ENCODE results near the gene MCL1. TPM values are rescaled to one million over a fixed set of nuclear protein-coding genes. Genes with fewer than 3 reads are reported as not detected.

Gene MCL1
- total and polyA plus RNA-seq, 10 of the 15 experiments (the other 5 are each of a cell fraction or from before 2014, with no cell fraction given), result 18.1 to 148 (median 86.4) TPM

DNA sequence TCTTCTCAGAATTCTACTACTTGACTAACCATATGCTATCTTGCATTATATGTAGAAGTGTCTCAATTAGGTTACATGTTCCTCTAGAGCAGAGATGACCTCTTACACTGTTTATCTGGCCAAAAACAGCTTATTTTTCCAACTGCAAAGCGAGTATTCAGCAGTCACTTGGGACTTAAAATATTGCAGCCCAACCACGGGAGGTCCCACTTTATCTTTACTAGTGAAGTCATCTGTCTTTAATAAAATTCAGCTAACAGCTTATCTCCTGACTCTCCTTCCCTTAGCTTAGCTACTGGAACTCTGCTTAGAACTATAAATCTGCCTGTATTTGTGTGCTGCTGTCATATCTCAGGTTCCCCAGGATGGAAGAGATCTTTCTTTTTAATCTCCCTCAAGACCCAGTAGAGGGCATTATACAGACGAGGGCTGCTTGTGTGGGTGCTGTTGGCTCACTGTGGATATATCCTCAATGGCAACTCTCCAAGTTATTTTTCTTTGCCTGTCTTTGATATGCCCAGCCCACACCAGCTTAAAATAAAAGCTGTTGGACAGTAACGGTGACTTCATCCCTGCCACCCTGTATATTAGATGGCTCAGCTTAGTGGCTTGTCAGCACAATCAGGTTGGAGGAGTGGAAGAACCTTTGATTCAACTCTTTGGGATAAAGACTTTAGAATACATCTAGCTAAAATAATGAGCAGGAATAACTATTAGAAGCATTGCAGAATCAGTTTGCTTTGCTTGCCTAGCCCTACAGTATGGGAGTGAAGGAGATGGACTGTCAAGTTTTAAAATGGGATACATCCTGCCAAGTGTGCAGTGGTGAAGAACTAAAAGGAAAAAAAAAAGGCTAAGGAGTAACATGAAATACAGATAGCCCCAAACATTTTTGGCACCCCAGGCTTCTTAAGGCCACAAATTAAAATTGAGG is 40.4 kb upstream of the MCL1 start:
- Histone ChIP-seq H3K9ac (ENCODE audit: control insufficient read depth, insufficient read depth, low read length) (no peak overlapping the region), H4K20me1 (ENCODE audit: control insufficient read depth, insufficient read depth) (no peaks in the 10 kb centered on the region), H3K9me3 (replicated peaks; ENCODE audit: control insufficient read depth, insufficient read depth, low read length) (no peaks in the 10 kb centered on the region), H3K4me2 (ENCODE audit: control insufficient read depth, insufficient read depth) (no peak overlapping the region), H3K79me2 (ENCODE audit: control insufficient read depth, insufficient read depth, low read length) (peaks cover 1% of the 10 kb centered on the region), H3K36me3 (ENCODE audit: control insufficient read depth in 2 of 2, insufficient read depth in 2 of 2, low read length in 1 of 2) (peaks cover 2 to 33% of the 10 kb centered on the region in 2 experiments), H3K4me1 (ENCODE audit: control insufficient read depth, insufficient read depth, low read length) (peaks cover 28% of the 10 kb centered on the region), H3K27ac (ENCODE audit: control insufficient read depth, insufficient read depth) (peak overlapping the region; percentile 31; the same call in 1 of the 2 replicates), H3K27me3 (replicated peaks in 1 of 2; ENCODE audit: control insufficient read depth in 2 of 2, insufficient read depth in 2 of 2, low read length in 1 of 2) (no peaks in the 10 kb centered on the region), H3K4me3 (no peak overlapping the region), H2AFZ (ENCODE audit: control insufficient read depth, low read depth, low read length) (no peak overlapping the region)
- DNase-seq (ENCODE audit: low read depth, low spot score) (no peak), FAIRE-seq (no peak), ATAC-seq (peak; percentile 30; the same call in 2 of the 3 replicates)
- ChIA-PET CTCF (interaction anchor here (0.6 to 14.0 kb wide), 17 partner anchors 8 to 303 kb away, joined by 3 to 390 read pairs (median 5); partner anchors contain the start of genes ENSA, FALEC, GOLPH3L and MCL1), RAD21 (ENCODE audit: unreplicated experiment) (interaction anchor here (0.9 to 7.4 kb wide), 8 partner anchors 10 to 302 kb away, joined by 3 to 149 read pairs (median 5); partner anchors contain the start of genes ENSA and MCL1), POLR2A (interaction anchor here (0.5 to 8.7 kb wide), 8 partner anchors 9 to 222 kb away, joined by 4 to 67 read pairs (median 6); partner anchors contain the start of gene ENSA), SMC1A (ENCODE audit: uncharacterized antibody, unreplicated experiment) (interaction anchor here (0.6 to 18.8 kb wide), 12 partner anchors 8 to 364 kb away, joined by 3 to 367 read pairs (median 5); partner anchors contain the start of gene MCL1)
- WGBS (ENCODE audit: insufficient coverage, insufficient replicate concordance, low lambda C conversion rate, missing lambda C conversion rate), result 60% methylated on average over 4 of the region's 4 CpGs
- intact Hi-C loops (cut with micrococcal nuclease; ENCODE audit: unreplicated experiment), result loop anchor here (10.0 kb wide), 4 partner anchors 135 to 355 kb away; partner anchors contain the start of genes CERS2, CTSS, SETDB1 and TARS2
- TF ChIP-seq RAD21 (IDR thresholded peaks at IDR 0.05; ENCODE audit: insufficient read depth, low read depth, low read length), result peak; percentile 24; the same call in 1 of the 2 replicates
- TF ChIP-seq, protein P1, sequence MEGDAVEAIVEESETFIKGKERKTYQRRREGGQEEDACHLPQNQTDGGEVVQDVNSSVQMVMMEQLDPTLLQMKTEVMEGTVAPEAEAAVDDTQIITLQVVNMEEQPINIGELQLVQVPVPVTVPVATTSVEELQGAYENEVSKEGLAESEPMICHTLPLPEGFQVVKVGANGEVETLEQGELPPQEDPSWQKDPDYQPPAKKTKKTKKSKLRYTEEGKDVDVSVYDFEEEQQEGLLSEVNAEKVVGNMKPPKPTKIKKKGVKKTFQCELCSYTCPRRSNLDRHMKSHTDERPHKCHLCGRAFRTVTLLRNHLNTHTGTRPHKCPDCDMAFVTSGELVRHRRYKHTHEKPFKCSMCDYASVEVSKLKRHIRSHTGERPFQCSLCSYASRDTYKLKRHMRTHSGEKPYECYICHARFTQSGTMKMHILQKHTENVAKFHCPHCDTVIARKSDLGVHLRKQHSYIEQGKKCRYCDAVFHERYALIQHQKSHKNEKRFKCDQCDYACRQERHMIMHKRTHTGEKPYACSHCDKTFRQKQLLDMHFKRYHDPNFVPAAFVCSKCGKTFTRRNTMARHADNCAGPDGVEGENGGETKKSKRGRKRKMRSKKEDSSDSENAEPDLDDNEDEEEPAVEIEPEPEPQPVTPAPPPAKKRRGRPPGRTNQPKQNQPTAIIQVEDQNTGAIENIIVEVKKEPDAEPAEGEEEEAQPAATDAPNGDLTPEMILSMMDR (IDR thresholded peaks at IDR 0.05 in 2 of 3, conservative IDR thresholded peaks at IDR 0.05 in 1 of 3; ENCODE audit: control insufficient read depth in 2 of 3, extremely low read depth in 1 of 3, insufficient read depth in 1 of 3, low read depth in 3 of 3, low read length in 3 of 3), result peak in 2 of 3 experiments; percentile 14 to 22; a peak in 1 of 6 replicates
- TF ChIP-seq, protein P2, sequence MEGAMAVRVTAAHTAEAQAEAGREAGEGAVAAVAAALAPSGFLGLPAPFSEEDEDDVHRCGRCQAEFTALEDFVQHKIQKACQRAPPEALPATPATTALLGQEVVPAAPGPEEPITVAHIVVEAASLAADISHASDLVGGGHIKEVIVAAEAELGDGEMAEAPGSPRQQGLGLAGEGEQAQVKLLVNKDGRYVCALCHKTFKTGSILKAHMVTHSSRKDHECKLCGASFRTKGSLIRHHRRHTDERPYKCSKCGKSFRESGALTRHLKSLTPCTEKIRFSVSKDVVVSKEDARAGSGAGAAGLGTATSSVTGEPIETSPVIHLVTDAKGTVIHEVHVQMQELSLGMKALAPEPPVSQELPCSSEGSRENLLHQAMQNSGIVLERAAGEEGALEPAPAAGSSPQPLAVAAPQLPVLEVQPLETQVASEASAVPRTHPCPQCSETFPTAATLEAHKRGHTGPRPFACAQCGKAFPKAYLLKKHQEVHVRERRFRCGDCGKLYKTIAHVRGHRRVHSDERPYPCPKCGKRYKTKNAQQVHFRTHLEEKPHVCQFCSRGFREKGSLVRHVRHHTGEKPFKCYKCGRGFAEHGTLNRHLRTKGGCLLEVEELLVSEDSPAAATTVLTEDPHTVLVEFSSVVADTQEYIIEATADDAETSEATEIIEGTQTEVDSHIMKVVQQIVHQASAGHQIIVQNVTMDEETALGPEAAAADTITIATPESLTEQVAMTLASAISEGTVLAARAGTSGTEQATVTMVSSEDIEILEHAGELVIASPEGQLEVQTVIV (IDR thresholded peaks at IDR 0.05; ENCODE audit: borderline replicate concordance, partially characterized antibody), result no peak
- no peak for TF ChIP-seq MTA2 (IDR thresholded peaks at IDR 0.05; ENCODE audit: low read depth)
- TF ChIP-seq, protein P3, sequence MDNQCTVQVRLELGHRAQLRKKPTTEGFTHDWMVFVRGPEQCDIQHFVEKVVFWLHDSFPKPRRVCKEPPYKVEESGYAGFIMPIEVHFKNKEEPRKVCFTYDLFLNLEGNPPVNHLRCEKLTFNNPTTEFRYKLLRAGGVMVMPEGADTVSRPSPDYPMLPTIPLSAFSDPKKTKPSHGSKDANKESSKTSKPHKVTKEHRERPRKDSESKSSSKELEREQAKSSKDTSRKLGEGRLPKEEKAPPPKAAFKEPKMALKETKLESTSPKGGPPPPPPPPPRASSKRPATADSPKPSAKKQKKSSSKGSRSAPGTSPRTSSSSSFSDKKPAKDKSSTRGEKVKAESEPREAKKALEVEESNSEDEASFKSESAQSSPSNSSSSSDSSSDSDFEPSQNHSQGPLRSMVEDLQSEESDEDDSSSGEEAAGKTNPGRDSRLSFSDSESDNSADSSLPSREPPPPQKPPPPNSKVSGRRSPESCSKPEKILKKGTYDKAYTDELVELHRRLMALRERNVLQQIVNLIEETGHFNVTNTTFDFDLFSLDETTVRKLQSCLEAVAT (IDR thresholded peaks at IDR 0.05), result no peak
- TF ChIP-seq POLR2A (IDR thresholded peaks at IDR 0.05; ENCODE audit: low read depth, low read length), result 0 out of 2 replicates have a peak, but pooled peaks have one; percentile 21
- no peak for TF ChIP-seq HDGF (IDR thresholded peaks at IDR 0.05)
- TF ChIP-seq SMC3 (IDR thresholded peaks at IDR 0.05; ENCODE audit: borderline replicate concordance, low read length), result peak; percentile 9; the same call in 1 of the 2 replicates
- BruUV-seq (replicated peaks), result no TSS peak
- in situ Hi-C loops (cut with MboI), result no loop called here
